ENCODE measurements around the gene SNTG2. TPM values are rescaled to one million over a fixed set of nuclear protein-coding genes. Genes with fewer than 3 reads are reported as not detected.

SNTG2 gene
- total RNA-seq, 1 donor from 2014 or later: not detected

DNA sequence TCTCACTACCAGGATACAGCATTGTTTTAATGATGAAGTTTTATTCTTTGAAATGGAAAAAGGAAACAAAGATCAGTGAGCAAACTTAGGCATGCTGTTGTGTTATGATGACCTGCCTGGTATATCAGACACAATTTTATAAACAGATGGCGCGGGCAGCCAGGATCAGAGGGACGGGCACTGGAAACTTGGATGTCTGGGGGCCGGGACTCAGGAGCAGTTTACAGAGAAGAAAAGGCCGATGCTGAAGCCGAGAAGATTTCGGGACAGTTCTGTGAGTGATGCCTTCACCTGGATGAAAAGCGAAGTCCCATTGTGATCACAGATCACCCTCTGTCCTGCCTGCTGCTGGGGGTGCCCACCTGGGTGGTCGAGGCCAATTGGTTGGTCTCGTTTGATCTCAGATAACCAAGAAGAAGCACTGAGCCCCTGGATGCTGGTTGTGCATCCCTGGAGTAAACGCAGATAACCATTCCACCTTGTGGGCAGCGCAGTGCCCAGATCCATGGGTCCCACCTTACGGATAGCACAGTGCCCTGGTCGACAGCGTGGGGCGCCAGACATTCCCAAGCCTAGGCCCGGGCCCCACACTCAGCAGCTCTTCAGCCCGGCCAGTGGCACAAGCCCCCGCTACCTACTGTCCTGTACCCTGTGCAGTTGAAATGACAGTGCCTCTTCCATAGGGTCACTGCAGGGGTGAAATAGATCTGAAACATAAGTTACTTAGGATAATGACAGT lies 279.7 kb downstream of the SNTG2 start:
- H3K27me3 Mint-ChIP-seq: no peaks in the 10 kb centered on the region
- H3K4me3 Mint-ChIP-seq: no peak overlapping the region
- no peak overlapping the region for H3K27ac Mint-ChIP-seq
- DNase-seq: no peak
- no peaks in the 10 kb centered on the region for H3K36me3 Mint-ChIP-seq (ENCODE audit: low read depth)
- no peaks in the 10 kb centered on the region for H3K4me1 Mint-ChIP-seq
- intact Hi-C loops (cut with micrococcal nuclease): no loop called here
- no peaks in the 10 kb centered on the region for H3K9me3 Mint-ChIP-seq

DNA sequence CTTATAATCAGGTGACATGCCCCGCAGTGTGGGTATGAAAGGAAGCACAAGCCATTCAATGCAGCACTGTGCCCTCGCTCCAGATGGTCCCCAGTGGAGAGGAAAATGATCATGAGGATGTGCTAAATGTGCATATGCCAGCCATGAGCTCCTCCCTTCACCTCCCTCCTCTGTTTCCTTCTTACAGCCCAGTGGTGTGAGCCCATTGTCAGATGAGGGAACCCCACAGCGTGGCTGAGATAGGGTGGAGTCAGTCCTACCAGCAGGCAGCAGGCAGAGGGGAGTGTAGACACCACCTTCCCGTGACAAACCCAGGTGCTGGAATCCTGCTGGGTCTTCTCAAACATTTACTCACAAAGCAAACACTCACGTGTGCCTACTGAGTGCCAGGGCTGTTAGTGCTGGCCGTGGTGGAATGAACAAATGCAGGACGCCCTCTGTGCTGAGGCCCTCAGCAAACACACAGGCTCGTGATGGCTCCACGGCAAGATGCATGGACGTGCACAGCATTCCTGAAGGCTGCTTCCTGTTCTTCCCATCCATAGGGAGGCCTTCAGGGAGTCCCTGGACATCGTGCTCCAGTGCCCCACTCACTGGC lies 280.9 kb downstream of the SNTG2 start:
- intact Hi-C loops (cut with micrococcal nuclease): no loop called here
- no peak overlapping the region for H3K27ac Mint-ChIP-seq
- H3K36me3 Mint-ChIP-seq (ENCODE audit: low read depth): no peaks in the 10 kb centered on the region
- no peak for DNase-seq
- H3K9me3 Mint-ChIP-seq: no peaks in the 10 kb centered on the region
- no peaks in the 10 kb centered on the region for H3K27me3 Mint-ChIP-seq
- no peaks in the 10 kb centered on the region for H3K4me1 Mint-ChIP-seq
- H3K4me3 Mint-ChIP-seq: no peak overlapping the region

DNA sequence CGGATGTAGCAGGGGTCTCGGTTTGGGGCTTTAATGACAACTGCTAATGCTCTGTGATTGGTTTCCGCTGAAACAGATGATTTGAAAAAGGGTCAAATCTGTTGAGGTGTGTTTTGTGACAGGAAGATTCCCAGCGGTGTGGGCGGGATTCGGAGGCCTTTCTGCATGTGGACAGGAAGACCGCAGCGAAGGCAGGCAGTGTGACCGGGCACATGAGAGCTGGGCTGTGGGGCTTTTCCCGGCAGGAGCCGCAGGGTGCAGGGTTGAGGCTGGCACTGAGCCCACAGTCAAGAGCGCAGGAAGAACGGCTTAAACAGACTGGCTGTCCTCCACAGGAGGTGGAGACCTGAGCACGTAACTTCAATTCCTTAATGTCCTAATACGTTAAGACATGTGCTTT lies 282.6 kb downstream of the SNTG2 start:
- no peak overlapping the region for H3K27ac Mint-ChIP-seq
- intact Hi-C loops (cut with micrococcal nuclease): no loop called here
- H3K4me3 Mint-ChIP-seq: no peak overlapping the region
- no peaks in the 10 kb centered on the region for H3K27me3 Mint-ChIP-seq
- no peaks in the 10 kb centered on the region for H3K4me1 Mint-ChIP-seq
- H3K36me3 Mint-ChIP-seq (ENCODE audit: low read depth): no peaks in the 10 kb centered on the region
- no peak for DNase-seq
- no peaks in the 10 kb centered on the region for H3K9me3 Mint-ChIP-seq

DNA sequence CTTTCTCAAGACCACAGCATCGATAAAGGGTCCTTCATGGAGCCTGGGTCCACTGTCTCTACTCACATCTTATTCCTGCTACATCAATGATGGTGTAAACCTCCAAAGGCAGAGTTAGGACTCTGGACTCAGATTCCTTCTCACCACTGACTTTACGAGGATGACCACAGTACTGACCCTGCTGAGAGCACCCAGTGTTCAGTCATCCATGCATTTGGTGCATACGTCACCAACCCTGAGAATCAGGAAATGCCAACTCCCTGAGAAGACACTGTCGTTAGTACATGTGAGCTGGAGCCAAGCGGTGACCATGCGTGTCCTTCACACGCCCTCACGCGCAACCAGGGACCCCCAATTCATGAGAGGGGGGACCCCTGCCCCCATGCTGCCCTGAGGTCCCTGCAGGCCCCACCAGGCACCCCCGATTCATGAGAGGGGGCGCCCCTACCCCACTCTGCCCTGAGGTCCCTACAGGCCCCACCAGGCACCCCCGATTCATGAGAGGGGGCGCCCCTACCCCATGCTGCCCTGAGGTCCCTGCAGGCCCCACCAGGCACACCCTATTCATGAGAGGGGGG lies 284.2 kb downstream of the SNTG2 start:
- no peak for DNase-seq
- H3K27ac Mint-ChIP-seq: no peak overlapping the region
- no peaks in the 10 kb centered on the region for H3K36me3 Mint-ChIP-seq (ENCODE audit: low read depth)
- no peaks in the 10 kb centered on the region for H3K27me3 Mint-ChIP-seq
- intact Hi-C loops (cut with micrococcal nuclease): no loop called here
- H3K4me1 Mint-ChIP-seq: no peaks in the 10 kb centered on the region
- no peaks in the 10 kb centered on the region for H3K9me3 Mint-ChIP-seq
- no peak overlapping the region for H3K4me3 Mint-ChIP-seq

DNA sequence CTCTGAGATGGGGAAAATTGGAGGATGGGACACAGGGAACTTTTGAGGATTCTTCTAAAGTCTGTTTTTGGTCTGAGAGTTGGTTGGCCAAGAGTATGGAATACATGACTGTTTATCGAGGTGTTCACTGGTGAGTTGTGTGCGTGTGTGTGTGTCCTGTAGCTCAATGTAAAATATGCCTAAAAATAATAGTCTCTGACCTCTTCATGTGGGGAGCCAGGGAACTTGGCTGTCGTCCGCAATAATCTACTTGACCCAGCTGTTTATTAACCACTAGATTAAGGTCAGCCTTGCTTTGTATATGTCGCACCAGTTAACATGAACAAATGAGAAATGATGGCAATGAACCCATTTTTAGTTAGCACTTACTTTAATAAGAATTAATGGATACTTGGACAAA lies 285.2 kb downstream of the SNTG2 start:
- H3K36me3 Mint-ChIP-seq (ENCODE audit: low read depth): no peaks in the 10 kb centered on the region
- no peak overlapping the region for H3K27ac Mint-ChIP-seq
- no peak overlapping the region for H3K4me3 Mint-ChIP-seq
- H3K27me3 Mint-ChIP-seq: no peaks in the 10 kb centered on the region
- DNase-seq: no peak
- intact Hi-C loops (cut with micrococcal nuclease): no loop called here
- no peaks in the 10 kb centered on the region for H3K9me3 Mint-ChIP-seq
- H3K4me1 Mint-ChIP-seq: no peaks in the 10 kb centered on the region

DNA sequence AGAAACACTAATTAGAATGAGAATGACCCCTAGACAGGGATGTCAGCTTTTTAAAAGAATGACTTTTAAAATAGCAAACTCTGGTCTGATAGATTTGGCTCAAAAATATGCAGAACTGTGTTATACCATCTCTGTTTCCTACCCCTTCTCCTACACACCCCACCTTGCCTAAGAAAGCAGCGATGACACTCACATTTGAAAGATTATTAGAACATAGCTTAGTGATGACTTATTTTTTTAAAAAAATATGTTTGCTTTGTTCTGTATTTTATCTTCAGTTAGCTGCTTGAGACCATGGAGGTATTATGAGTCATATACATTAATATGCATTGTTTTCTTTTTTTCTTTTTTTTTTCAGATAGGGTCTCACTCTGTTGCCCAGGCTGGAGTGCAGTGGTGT lies 286.0 kb downstream of the SNTG2 start:
- intact Hi-C loops (cut with micrococcal nuclease): no loop called here
- no peaks in the 10 kb centered on the region for H3K9me3 Mint-ChIP-seq
- no peaks in the 10 kb centered on the region for H3K4me1 Mint-ChIP-seq
- no peaks in the 10 kb centered on the region for H3K27me3 Mint-ChIP-seq
- no peak overlapping the region for H3K27ac Mint-ChIP-seq
- H3K4me3 Mint-ChIP-seq: no peak overlapping the region
- no peak for DNase-seq
- H3K36me3 Mint-ChIP-seq (ENCODE audit: low read depth): no peaks in the 10 kb centered on the region

DNA sequence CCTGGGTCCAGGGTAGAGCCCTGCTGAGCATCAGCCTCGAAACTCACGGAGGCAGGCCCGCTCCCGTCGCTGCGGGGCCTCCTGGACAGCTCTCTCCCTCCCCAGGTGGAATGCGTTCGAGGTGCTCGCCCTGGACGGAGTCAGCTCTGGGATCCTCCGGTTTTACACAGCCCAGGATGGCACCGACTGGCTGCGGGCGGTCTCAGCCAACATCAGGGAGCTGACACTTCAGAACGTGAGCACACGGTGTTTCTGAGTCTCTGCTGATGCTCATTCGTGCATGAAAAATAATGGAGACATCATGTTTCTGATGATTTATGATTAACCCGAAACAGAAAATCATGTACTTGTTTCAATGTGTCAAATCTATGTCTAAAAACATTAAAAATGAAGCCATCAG lies 287.1 kb downstream of the SNTG2 start:
- Mint-ChIP-seq H3K9me3 (no peaks in the 10 kb centered on the region), H3K4me3 (no peak overlapping the region), H3K36me3 (ENCODE audit: low read depth) (no peaks in the 10 kb centered on the region), H3K4me1 (no peaks in the 10 kb centered on the region), H3K27ac (no peak overlapping the region), H3K27me3 (no peaks in the 10 kb centered on the region)
- intact Hi-C loops (cut with micrococcal nuclease): no loop called here
- no peak for DNase-seq

DNA sequence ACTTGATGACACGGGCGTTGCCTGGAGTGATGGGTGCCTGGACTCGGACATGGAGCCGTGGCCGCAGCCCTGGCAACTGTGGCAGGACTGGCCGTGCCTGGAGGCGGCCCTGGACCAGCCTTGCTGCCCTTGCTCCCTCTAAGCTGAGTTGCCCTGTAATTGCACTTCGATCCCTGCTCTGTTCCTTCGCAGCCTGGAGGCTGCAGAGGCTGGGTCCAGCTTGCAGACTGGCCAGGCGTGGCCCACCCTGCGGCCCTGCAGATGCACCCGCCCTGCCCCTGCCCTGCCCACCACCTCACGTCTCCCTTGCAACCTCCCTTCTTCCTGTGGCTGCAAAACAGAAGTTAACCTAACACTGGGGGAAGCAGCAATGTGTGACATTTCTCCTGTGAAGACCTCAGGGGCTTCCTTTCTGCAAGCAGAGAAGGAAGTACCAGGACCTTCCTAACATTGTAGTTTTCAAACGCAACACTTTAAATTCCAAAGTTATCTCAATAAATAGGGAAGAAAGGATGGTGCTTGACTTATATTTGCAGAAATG lies 288.0 kb downstream of the SNTG2 start:
- Mint-ChIP-seq H3K9me3 (no peaks in the 10 kb centered on the region), H3K4me1 (no peaks in the 10 kb centered on the region), H3K27ac (no peak overlapping the region), H3K27me3 (peaks cover 2% of the 10 kb centered on the region), H3K36me3 (ENCODE audit: low read depth) (no peaks in the 10 kb centered on the region), H3K4me3 (no peak overlapping the region)
- intact Hi-C loops (cut with micrococcal nuclease): no loop called here
- no peak for DNase-seq

DNA sequence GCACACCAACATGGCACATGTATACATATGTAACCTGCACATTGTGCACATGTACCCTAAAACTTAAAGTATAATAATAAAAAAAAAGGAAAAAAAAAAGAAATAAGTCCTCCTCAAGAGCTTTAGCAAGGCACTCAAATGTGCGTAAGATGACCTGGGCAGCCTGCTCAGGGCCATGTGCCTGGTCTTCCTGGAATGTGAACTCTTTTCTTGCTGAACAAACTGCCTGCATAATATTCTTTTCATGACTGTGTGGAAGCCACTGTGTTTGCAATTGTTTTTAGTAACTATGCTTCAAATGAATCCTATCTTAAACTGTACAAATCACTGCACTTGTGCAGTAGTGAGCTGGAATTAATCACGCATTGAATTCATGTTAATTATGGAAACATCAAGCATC lies 294.5 kb downstream of the SNTG2 start:
- Mint-ChIP-seq H3K4me1 (no peaks in the 10 kb centered on the region), H3K36me3 (ENCODE audit: low read depth) (no peaks in the 10 kb centered on the region), H3K9me3 (no peaks in the 10 kb centered on the region), H3K27ac (no peak overlapping the region), H3K4me3 (no peak overlapping the region), H3K27me3 (peaks cover 5% of the 10 kb centered on the region)
- DNase-seq: no peak
- intact Hi-C loops (cut with micrococcal nuclease): no loop called here

DNA sequence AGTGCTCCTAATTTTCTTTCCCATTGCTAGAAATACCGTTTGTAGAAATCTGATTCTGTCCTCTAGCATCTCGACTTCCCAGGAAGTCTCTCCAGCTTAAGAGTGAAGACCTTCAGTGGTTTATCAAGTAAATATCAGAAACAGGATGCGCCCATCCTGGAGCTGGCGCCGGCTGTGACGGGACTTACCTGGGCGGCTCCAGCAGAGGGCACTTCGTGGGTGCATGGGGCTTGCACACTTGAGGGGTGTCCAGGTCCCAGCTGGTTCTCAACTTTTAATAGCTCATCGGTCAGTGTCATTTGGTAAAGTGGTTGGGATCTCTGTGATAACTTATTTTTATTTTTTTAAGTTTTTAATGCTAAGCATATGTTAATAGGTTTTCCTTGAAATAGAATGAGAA lies 295.6 kb downstream of the SNTG2 start:
- Mint-ChIP-seq H3K9me3 (no peaks in the 10 kb centered on the region), H3K36me3 (ENCODE audit: low read depth) (no peaks in the 10 kb centered on the region), H3K4me3 (no peak overlapping the region), H3K27me3 (peaks cover 5% of the 10 kb centered on the region), H3K27ac (no peak overlapping the region), H3K4me1 (peaks cover 3% of the 10 kb centered on the region)
- intact Hi-C loops (cut with micrococcal nuclease): no loop called here
- DNase-seq: no peak

DNA sequence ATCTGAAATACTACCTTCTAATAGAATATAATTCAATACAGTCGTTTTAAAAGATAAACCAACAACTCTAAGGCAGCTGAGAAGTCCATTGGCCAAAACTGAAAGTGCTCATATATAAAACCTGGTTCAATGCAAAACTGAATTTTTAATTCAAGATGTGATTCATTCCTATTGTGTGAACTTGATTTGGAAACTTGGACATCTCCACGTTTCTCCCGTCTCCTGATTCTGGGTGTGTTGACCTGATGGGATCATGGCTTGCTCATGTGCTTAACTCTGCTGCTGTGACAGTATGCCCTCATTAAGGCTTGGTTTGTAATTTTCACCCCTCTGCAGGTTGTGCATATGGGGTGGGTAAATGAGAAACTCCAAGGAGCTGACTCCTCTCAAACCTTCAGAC lies 296.3 kb downstream of the SNTG2 start:
- H3K27ac Mint-ChIP-seq: no peak overlapping the region
- no peak for DNase-seq
- peaks cover 5% of the 10 kb centered on the region for H3K27me3 Mint-ChIP-seq
- intact Hi-C loops (cut with micrococcal nuclease): no loop called here
- no peaks in the 10 kb centered on the region for H3K36me3 Mint-ChIP-seq (ENCODE audit: low read depth)
- H3K9me3 Mint-ChIP-seq: no peaks in the 10 kb centered on the region
- no peak overlapping the region for H3K4me3 Mint-ChIP-seq
- peaks cover 3% of the 10 kb centered on the region for H3K4me1 Mint-ChIP-seq

DNA sequence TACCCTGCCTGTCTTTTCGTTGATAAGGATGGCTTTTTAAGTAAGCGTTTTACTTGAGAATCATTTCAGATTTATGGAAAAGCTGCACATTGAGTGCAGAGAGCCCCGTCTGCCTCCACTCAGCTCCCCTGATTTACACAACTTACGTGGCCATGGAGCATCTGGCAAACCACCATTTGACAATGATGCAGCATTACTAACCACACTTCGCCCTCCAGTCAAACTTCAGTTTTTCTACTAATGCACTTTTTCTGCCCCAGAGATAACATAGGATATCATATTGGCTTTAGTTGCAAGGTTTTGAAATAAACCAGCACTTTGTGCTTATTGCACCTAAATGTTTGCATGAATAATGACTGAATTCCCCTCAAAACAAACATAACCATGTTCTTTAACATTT lies 297.5 kb downstream of the SNTG2 start:
- no peaks in the 10 kb centered on the region for H3K9me3 Mint-ChIP-seq
- no peaks in the 10 kb centered on the region for H3K36me3 Mint-ChIP-seq (ENCODE audit: low read depth)
- no peak overlapping the region for H3K27ac Mint-ChIP-seq
- H3K4me1 Mint-ChIP-seq: peaks cover 3% of the 10 kb centered on the region
- H3K27me3 Mint-ChIP-seq: peaks cover 4% of the 10 kb centered on the region
- intact Hi-C loops (cut with micrococcal nuclease): no loop called here
- DNase-seq: no peak
- no peak overlapping the region for H3K4me3 Mint-ChIP-seq

DNA sequence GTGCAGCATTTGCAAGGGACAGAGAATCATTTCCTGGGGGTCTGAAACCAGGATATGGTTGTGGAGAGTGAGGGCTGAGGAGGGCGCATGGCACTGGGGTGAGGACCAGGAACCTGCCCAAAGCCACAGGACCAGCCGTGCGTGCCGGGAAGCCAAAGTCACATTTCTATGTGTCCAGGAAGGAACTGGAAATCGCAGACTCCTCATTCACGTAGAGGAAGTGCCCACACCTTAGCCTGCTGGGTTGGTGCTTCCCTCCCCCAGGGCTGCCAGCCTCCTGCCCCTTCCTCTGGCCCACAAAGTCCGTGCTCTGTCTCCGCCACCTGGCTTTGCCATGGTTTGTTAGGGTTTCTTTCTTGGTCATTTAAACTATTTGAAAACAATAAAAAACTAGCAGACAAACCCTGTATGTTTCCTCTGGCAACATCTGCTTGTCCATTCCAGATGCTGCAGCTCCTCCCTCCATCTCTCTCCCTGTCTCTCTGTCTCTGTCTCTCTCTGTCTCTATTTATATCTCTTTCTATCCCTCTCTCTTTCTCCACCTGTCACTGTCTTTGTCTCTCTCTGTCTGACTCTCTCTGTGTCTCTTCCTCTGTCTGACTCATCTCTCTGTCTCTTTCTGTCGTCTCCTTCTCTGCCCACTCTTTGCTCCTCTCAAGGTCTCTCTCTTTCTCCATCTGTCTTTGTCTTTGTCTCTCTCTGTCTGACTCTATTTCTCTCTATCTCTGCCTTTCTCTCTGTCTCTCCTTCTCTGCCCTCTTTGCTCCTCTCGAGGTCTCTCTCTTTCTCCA lies 299.4 kb downstream of the SNTG2 start:
- Mint-ChIP-seq H3K4me3 (no peak overlapping the region), H3K36me3 (ENCODE audit: low read depth) (no peaks in the 10 kb centered on the region), H3K27ac (no peak overlapping the region), H3K9me3 (no peaks in the 10 kb centered on the region), H3K4me1 (peaks cover 3% of the 10 kb centered on the region), H3K27me3 (peaks cover 3% of the 10 kb centered on the region)
- intact Hi-C loops (cut with micrococcal nuclease): no loop called here
- no peak for DNase-seq

DNA sequence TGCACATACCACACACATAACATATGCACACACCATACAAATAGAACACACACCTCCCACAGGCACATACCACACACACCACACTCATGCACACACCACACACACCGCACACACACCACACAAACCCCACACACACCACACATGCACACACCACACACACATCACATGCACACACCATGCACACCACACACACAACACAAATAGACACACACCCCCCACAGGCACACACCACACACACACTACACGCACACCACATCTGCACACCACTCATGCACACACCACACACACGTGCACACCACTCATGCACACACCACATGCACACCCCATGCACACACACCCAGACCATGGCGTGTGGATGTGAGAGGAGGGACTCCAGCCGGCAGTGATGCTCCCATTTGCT lies 300.9 kb downstream of the SNTG2 start:
- H3K27me3 Mint-ChIP-seq: peaks cover 3% of the 10 kb centered on the region
- H3K9me3 Mint-ChIP-seq: no peaks in the 10 kb centered on the region
- H3K27ac Mint-ChIP-seq: no peak overlapping the region
- no peaks in the 10 kb centered on the region for H3K36me3 Mint-ChIP-seq (ENCODE audit: low read depth)
- intact Hi-C loops (cut with micrococcal nuclease): no loop called here
- DNase-seq: no peak
- H3K4me3 Mint-ChIP-seq: no peak overlapping the region
- peaks cover 3% of the 10 kb centered on the region for H3K4me1 Mint-ChIP-seq
